Activated CD8-positive, alpha-beta T cell treated with anti-CD3 and anti-CD28 coated beads for 36 hours (primary cell): ENCODE data around the gene BEX3. TPM values are rescaled to one million over a fixed set of nuclear protein-coding genes. Genes with fewer than 3 reads are reported as not detected.

Experiments
- ATAC-seq: fragments of 200-7000 bp; cut with Tn5 transposase; one replicate; pipeline ENCODE4 v1.10.0; 2021; ENCODE audit warnings: mild to moderate bottlenecking, moderate library complexity
- CTCF ChIA-PET: fragments of 350-600 bp; sonication (Branson Sonifier 250); formaldehyde crosslinking; loops from one replicate; lab custom pipeline; 2021; ENCODE audit warnings: antibody characterized with exemption; lab: Charles Lee
- POLR2A ChIA-PET: fragments of 350-600 bp; sonication (Branson Sonifier 250); formaldehyde crosslinking; loops from one replicate; lab custom pipeline; 2021; ENCODE audit warnings: antibody characterized with exemption; lab: Charles Lee
- DNase-seq: peaks from one replicate; pipeline ENCODE4 v3.0.0-alpha.2; 2020
- H3K27ac Mint-ChIP-seq: one replicate; pipeline ENCODE4 v1.8.0; 2021; ENCODE audit warnings: mild to moderate bottlenecking, mixed read lengths
- H3K27me3 Mint-ChIP-seq: one replicate; pipeline ENCODE4 v1.8.0; 2021; ENCODE audit warnings: mixed read lengths
- H3K36me3 Mint-ChIP-seq: one replicate; pipeline ENCODE4 v1.8.0; 2021; ENCODE audit warnings: low read depth, mixed read lengths
- H3K4me1 Mint-ChIP-seq: one replicate; pipeline ENCODE4 v1.8.0; 2021; ENCODE audit warnings: low read depth, mixed read lengths
- H3K4me3 Mint-ChIP-seq: one replicate; pipeline ENCODE4 v1.8.0; 2021; ENCODE audit warnings: mild to moderate bottlenecking, moderate library complexity, mixed read lengths
- H3K9me3 Mint-ChIP-seq: one replicate; pipeline ENCODE4 v1.8.0; 2021; ENCODE audit warnings: mixed read lengths
- intact Hi-C: fragments of 100-400 bp; cut with micrococcal nuclease; formaldehyde crosslinking; loops from one replicate; pipeline ENCODE4 v1.10.0; 2022
- total RNA-seq, 2 experiments: library from RNA; stranded (reverse); gene quantifications; one replicate each; pipeline ENCODE4 v1.2.3, GENCODE V29; 2021
- TF ChIP-seq, protein P1 (sequence below): fragments of 200-600 bp; IDR thresholded peaks from one replicate; pipeline ENCODE4 v1.8.0; 2022; ENCODE audit warnings: antibody characterized with exemption, mild to moderate bottlenecking

BEX3 gene
- total RNA-seq, 2 experiments from 2014 or later: 30.8 to 35.1 TPM

DNA sequence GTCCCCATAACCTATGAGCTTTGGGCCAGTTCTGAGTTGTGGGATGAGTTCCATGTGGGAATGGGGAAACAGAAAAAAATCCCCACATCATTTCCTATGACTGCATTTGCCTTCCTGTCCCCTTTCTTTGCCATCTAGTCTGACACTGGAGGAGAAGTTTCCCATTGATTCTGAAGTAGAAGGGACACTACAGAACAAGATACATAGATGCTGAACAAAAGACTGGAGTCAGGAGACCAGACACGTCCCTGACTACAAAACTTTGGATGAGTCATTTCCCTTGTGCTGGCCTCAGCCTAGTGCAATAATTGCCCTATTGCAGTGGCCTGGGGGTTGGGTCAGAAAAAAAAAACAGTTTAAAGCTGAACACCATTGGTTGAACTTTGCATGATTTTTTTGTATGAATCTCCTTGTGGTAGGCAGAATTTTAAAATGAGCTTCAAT lies 22.1 kb downstream of the BEX3 start:
- no peaks in the 10 kb centered on the region for H3K9me3 Mint-ChIP-seq
- POLR2A ChIA-PET: no interaction called here
- no peak overlapping the region for H3K4me3 Mint-ChIP-seq
- peak; percentile 47 for DNase-seq
- no peaks in the 10 kb centered on the region for H3K36me3 Mint-ChIP-seq
- CTCF ChIA-PET: no interaction called here
- TF ChIP-seq, protein P1, sequence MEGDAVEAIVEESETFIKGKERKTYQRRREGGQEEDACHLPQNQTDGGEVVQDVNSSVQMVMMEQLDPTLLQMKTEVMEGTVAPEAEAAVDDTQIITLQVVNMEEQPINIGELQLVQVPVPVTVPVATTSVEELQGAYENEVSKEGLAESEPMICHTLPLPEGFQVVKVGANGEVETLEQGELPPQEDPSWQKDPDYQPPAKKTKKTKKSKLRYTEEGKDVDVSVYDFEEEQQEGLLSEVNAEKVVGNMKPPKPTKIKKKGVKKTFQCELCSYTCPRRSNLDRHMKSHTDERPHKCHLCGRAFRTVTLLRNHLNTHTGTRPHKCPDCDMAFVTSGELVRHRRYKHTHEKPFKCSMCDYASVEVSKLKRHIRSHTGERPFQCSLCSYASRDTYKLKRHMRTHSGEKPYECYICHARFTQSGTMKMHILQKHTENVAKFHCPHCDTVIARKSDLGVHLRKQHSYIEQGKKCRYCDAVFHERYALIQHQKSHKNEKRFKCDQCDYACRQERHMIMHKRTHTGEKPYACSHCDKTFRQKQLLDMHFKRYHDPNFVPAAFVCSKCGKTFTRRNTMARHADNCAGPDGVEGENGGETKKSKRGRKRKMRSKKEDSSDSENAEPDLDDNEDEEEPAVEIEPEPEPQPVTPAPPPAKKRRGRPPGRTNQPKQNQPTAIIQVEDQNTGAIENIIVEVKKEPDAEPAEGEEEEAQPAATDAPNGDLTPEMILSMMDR: no peak
- intact Hi-C loops: no loop called here
- H3K27ac Mint-ChIP-seq: peak overlapping the region; percentile 68
- peaks cover 13% of the 10 kb centered on the region for H3K4me1 Mint-ChIP-seq
- H3K27me3 Mint-ChIP-seq: no peaks in the 10 kb centered on the region
- ATAC-seq: peak; percentile 89

DNA sequence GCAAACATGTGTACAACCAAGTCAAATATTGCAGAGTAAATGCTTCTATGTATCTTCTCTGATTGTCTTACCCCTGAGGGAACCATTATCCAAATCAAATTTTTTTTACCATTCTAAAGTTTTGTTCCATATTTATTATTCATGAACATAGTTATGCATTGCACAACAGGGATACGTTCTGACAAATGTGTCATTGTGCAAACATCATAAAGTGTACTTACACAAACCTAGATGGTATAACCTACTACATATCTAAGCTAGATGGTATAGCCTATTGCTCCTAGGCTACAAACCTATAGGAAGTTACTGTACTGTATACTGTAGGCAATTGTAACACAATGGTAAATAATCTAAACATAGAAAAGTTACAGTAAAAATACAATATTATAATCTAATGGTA lies 23.4 kb downstream of the BEX3 start:
- H3K27me3 Mint-ChIP-seq: no peaks in the 10 kb centered on the region
- peaks cover 21% of the 10 kb centered on the region for H3K4me1 Mint-ChIP-seq
- H3K4me3 Mint-ChIP-seq: no peak overlapping the region
- no peak overlapping the region for H3K27ac Mint-ChIP-seq
- intact Hi-C loops: no loop called here
- no peaks in the 10 kb centered on the region for H3K36me3 Mint-ChIP-seq
- TF ChIP-seq, protein P1: no peak
- DNase-seq (no peak), ATAC-seq (no peak)
- H3K9me3 Mint-ChIP-seq: no peaks in the 10 kb centered on the region
- ChIA-PET POLR2A (no interaction called here), CTCF (no interaction called here)

DNA sequence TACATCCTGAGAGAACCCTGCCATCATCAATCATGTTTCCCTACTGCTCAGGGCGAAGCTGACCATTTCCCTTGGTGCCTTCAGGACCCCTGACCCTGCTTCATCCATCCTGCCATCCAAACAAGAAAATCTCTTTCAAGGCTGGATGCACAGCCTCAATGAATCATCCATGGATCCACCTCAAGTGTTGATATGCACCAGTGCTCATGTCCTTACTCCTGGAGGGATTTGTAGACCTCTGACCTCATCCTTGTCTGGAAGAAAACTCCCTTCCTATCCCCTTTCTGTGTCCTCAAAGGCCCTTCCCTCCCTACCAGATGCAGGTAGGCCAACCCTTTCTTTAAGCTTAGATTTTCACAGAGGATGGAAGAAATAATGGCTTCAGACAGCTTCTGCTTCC lies 24.6 kb downstream of the BEX3 start:
- H3K9me3 Mint-ChIP-seq: no peaks in the 10 kb centered on the region
- no peaks in the 10 kb centered on the region for H3K36me3 Mint-ChIP-seq
- ChIA-PET POLR2A (no interaction called here), CTCF (no interaction called here)
- TF ChIP-seq, protein P1: no peak
- no peak overlapping the region for H3K27ac Mint-ChIP-seq
- H3K4me3 Mint-ChIP-seq: no peak overlapping the region
- ATAC-seq: no peak
- H3K4me1 Mint-ChIP-seq: peaks cover 24% of the 10 kb centered on the region
- intact Hi-C loops: no loop called here
- no peak for DNase-seq
- H3K27me3 Mint-ChIP-seq: peaks cover 2% of the 10 kb centered on the region

DNA sequence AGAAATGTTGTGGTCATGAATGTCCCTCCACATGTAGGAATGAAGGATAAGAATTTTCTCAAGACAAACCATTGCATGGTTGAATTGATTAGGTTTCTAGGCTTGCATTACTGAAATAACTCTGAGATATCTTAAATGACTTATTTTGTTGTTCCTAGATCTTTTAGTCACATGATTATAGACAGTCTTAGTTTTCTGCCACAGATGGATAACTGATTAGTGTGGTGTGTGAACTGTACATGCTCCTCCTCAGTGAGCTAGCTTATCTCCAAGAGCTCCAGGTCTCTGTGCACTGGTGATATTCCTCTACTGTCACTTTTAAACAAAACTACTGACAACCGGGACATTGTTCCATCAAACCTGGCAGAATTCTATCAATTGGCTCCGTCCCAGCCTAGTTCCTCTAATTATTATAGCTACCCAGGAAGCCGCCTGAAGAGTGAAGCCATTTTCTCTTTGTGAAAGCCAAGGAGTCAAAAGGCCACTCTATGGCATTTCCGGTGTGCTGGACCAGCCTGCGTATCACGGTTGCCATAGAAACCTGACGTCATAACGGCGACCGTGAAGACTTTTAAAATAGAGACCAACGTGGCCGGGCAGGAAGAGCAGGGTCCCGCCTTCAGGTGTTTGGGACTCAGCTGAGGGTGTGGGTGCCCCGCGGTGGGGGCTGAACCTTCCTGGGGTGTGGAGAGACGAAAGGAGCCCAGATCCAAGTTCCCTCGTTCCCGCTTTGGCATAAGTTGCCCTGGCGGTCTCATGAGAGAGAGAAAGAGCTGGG lies 28.1 kb downstream of the BEX3 start:
- intact Hi-C loops: no loop called here
- POLR2A ChIA-PET: interaction anchor here (1.0 kb wide), 1 partner anchor 55 kb away, joined by 3 read pairs; no protein-coding TSS in a partner anchor

DNA sequence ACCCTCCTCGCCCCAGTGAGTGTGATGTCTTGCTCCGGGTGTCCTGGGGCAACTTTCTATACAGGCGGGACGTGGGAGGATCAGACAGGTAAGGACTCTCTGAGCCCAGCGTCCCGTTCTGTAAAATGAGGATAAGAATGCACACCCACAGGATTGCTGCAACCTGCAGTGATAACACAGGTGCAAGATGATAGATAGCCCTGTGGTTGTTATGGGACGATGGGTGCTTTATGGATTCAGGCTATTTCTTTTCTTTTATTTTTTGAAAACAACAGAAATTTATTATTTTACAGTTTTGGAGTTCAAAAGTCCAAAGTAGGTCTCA lies 28.6 kb downstream of the BEX3 start:
- peaks cover 2% of the 10 kb centered on the region for H3K27me3 Mint-ChIP-seq
- no peak overlapping the region for H3K27ac Mint-ChIP-seq
- peak overlapping the region; percentile 80 for H3K4me3 Mint-ChIP-seq
- DNase-seq: no peak
- TF ChIP-seq, protein P1: no peak
- H3K9me3 Mint-ChIP-seq: no peaks in the 10 kb centered on the region
- peaks cover 11% of the 10 kb centered on the region for H3K4me1 Mint-ChIP-seq
- H3K36me3 Mint-ChIP-seq: no peaks in the 10 kb centered on the region
- ChIA-PET POLR2A (no interaction called here), CTCF (no interaction called here)
- ATAC-seq: peak; percentile 30
- intact Hi-C loops: no loop called here

More for the DNA sequence above, 28.1 kb downstream of the BEX3 start:
- no peaks in the 10 kb centered on the region for H3K9me3 Mint-ChIP-seq
- DNase-seq (peak; percentile 84), ATAC-seq (peak; percentile 88)
- peak overlapping the region; percentile 80 for H3K4me3 Mint-ChIP-seq
- H3K27me3 Mint-ChIP-seq: peaks cover 2% of the 10 kb centered on the region
- CTCF ChIA-PET: no interaction called here
- peaks cover 11% of the 10 kb centered on the region for H3K4me1 Mint-ChIP-seq
- H3K27ac Mint-ChIP-seq: peak overlapping the region; percentile 20
- no peaks in the 10 kb centered on the region for H3K36me3 Mint-ChIP-seq
- TF ChIP-seq, protein P1: no peak
